Left lung (tissue), 10 donors: ENCODE measurements around the gene APLP2. TPM values are rescaled to one million over a fixed set of nuclear protein-coding genes. Genes with fewer than 3 reads are reported as not detected.
"Not testable (repeated sequence)": the region's sequence is repeated elsewhere in the genome, so short reads cannot be mapped to it uniquely, and the experiment has no call there.

Experiments used
- ATAC-seq: fragments of 200-7000 bp; cut with Tn5 transposase; one replicate; pipeline ENCODE4 v1.9.1; 2020; ENCODE audit warnings: moderate library complexity
- DNase-seq, 4 donors: peaks; one replicate each; pipeline ENCODE4 v3.0.0-alpha.2; 2013 to 2020
- H3K27ac ChIP-seq, 2 donors: fragments of 200-600 bp; sonication (generic) in 1 of 2; one replicate each; pipeline versions ENCODE4 v1.5.0 to v1.8.0; 2020 to 2021
- H3K27me3 ChIP-seq, 2 donors: fragments of 200-600 bp; sonication (generic) in 1 of 2; one replicate each; pipeline versions ENCODE4 v1.5.0 to v1.8.0; 2020 to 2021
- H3K36me3 ChIP-seq, 2 donors: fragments of 200-600 bp; sonication (generic) in 1 of 2; one replicate each; pipeline versions ENCODE4 v1.5.0 to v1.8.0; 2020 to 2021
- H3K4me1 ChIP-seq, 2 donors: fragments of 200-600 bp; one replicate each; pipeline ENCODE4 v1.8.0; 2021
- H3K4me3 ChIP-seq, 2 donors: fragments of 200-600 bp; sonication (generic) in 1 of 2; one replicate each; pipeline versions ENCODE4 v1.5.0 to v1.8.0; 2020 to 2021; ENCODE audit warnings: mild to moderate bottlenecking in 1 of 2
- H3K9me3 ChIP-seq, 2 donors: fragments of 200-600 bp; sonication (generic) in 1 of 2; one replicate each; pipeline versions ENCODE4 v1.5.0 to v1.8.0; 2020 to 2021
- CTCF ChIP-seq, 2 donors: fragments of 200-600 bp; sonication (generic) in 1 of 2; IDR thresholded peaks; one replicate each; pipeline versions ENCODE4 v1.5.0 to v1.8.0; 2021; ENCODE audit warnings: antibody characterized with exemption in 2 of 2
- intact Hi-C, 2 donors: fragments of 100-400 bp; cut with DNase I; formaldehyde crosslinking; loops; one replicate each; pipeline versions ENCODE4 v1.11.2 to v1.14.2; 2022
- polyA plus RNA-seq, 6 donors: library from polyadenylated mRNA; unstranded; fragments of 120-200 nt; gene quantifications; one replicate each; pipeline ENCODE4 v1.2.1, GENCODE V29; 2013; ENCODE audit not compliant: insufficient read length in 6 of 6
- total RNA-seq, 2 donors: library from RNA; stranded (reverse); fragmentation: NEBNext Ultra II Directional; extraction: Animal tissue kit (Norgen Biotek cat#: 25700); gene quantifications; one replicate each; pipeline ENCODE4 v1.2.1, GENCODE V29; 2021
- donor health status: DM: no; HTN: yes; CAD: no.
- donor health status: DM: no; HTN: no; CAD: no.

APLP2 gene
- total and polyA plus RNA-seq, 8 donors, result 405 to 646 (median 486) TPM

- intact Hi-C loops, result no loop called here
Observed at GRCh38 chr11:130167146-130167545, 97.5 kb downstream of the APLP2 start.

GRCh38 chr11:130168105-130168504 lies 98.4 kb downstream of the APLP2 start:
- no peaks in the 10 kb centered on the region for H3K27me3 ChIP-seq
- no peaks in the 10 kb centered on the region for H3K9me3 ChIP-seq
- H3K27ac ChIP-seq, result no peak overlapping the region
- H3K4me3 ChIP-seq, result no peak overlapping the region
- no peak for TF ChIP-seq CTCF (IDR thresholded peaks at IDR 0.05)
- DNase-seq, result no peak
- ATAC-seq, result no peak
- intact Hi-C loops, result no loop called here
- peaks cover 12 to 43% of the 10 kb centered on the region in 2 donors for H3K4me1 ChIP-seq
- H3K36me3 ChIP-seq, result no peaks in the 10 kb centered on the region

More at GRCh38 chr11:130167146-130167545, 97.5 kb downstream of the APLP2 start:
- Histone ChIP-seq H3K36me3 (no peaks in the 10 kb centered on the region), H3K4me3 (no peak overlapping the region), H3K27ac (no peak overlapping the region), H3K4me1 (peaks cover 12 to 53% of the 10 kb centered on the region in 2 donors), H3K9me3 (no peaks in the 10 kb centered on the region), H3K27me3 (peaks cover 0 to 5% of the 10 kb centered on the region in 2 donors)
- DNase-seq (no peak), ATAC-seq (no peak)
- no peak for TF ChIP-seq CTCF (IDR thresholded peaks at IDR 0.05)

GRCh38 chr11:130170345-130170744 lies 100.7 kb downstream of the APLP2 start:
- intact Hi-C loops, result no loop called here
- ATAC-seq, result no peak

GRCh38 chr11:130171534-130171933 lies 101.8 kb downstream of the APLP2 start:
- DNase-seq, result no peak
- Histone ChIP-seq H3K36me3 (no peaks in the 10 kb centered on the region), H3K4me1 (peaks cover 0 to 9% of the 10 kb centered on the region in 2 donors), H3K9me3 (peaks cover 0 to 5% of the 10 kb centered on the region in 2 donors), H3K4me3 (no peak overlapping the region), H3K27ac (no peak overlapping the region), H3K27me3 (no peaks in the 10 kb centered on the region)
- intact Hi-C loops, result no loop called here
- TF ChIP-seq CTCF (IDR thresholded peaks at IDR 0.05), result no peak
- no peak for ATAC-seq

More at GRCh38 chr11:130170345-130170744, 100.7 kb downstream of the APLP2 start:
- Histone ChIP-seq H3K36me3 (no peaks in the 10 kb centered on the region), H3K27ac (no peak overlapping the region), H3K9me3 (peaks cover 0 to 5% of the 10 kb centered on the region in 2 donors), H3K27me3 (no peaks in the 10 kb centered on the region), H3K4me3 (no peak overlapping the region), H3K4me1 (peaks cover 0 to 21% of the 10 kb centered on the region in 2 donors)
- no peak for TF ChIP-seq CTCF (IDR thresholded peaks at IDR 0.05)
- peak in 1 of 4 donors; percentile 14 for DNase-seq

GRCh38 chr11:130172001-130172400 lies 102.3 kb downstream of the APLP2 start:
- H3K36me3 ChIP-seq, intact Hi-C loops, H3K27ac ChIP-seq, H3K27me3 ChIP-seq, DNase-seq, ATAC-seq, H3K4me3 ChIP-seq, H3K4me1 ChIP-seq, H3K9me3 ChIP-seq: not testable (repeated sequence)

- intact Hi-C loops, result no loop called here
- H3K27me3 ChIP-seq, result no peaks in the 10 kb centered on the region
- no peak overlapping the region for H3K27ac ChIP-seq
- peaks cover 10 to 28% of the 10 kb centered on the region in 2 donors for H3K4me1 ChIP-seq
- H3K9me3 ChIP-seq, result peaks cover 0 to 5% of the 10 kb centered on the region in 2 donors
- no peak for DNase-seq
- H3K4me3 ChIP-seq, result no peak overlapping the region
- no peak for TF ChIP-seq CTCF (IDR thresholded peaks at IDR 0.05)
- ATAC-seq, result no peak
- H3K36me3 ChIP-seq, result no peaks in the 10 kb centered on the region
Observed at GRCh38 chr11:130174642-130175041, 104.9 kb downstream of the APLP2 start.
